A204.1 (cell line): ENCODE measurements around the gene POLR3A.

Experiments used
- FAIRE-seq: peaks from 2 replicates; lab custom pipeline; 2012; peaks lifted over from hg19 to GRCh38; lab: Jason Lieb, UNC

Gene POLR3A

GRCh38 chr10:77977934-77978333 lies 51.4 kb downstream of the POLR3A start:
- FAIRE-seq: no peak

GRCh38 chr10:77977016-77977415 lies 52.3 kb downstream of the POLR3A start:
- FAIRE-seq: no peak

- no peak for FAIRE-seq
These were observed 54.1 kb downstream of the POLR3A start for GRCh38 chr10:77975086-77975666.

GRCh38 chr10:77974396-77975074 lies 54.8 kb downstream of the POLR3A start:
- FAIRE-seq: no peak

GRCh38 chr10:77973276-77973675 lies 56.0 kb downstream of the POLR3A start:
- FAIRE-seq: no peak

GRCh38 chr10:77972148-77972547 lies 57.2 kb downstream of the POLR3A start:
- FAIRE-seq: no peak

- no peak for FAIRE-seq
These were observed 57.5 kb downstream of the POLR3A start for GRCh38 chr10:77971804-77972144.

- no peak for FAIRE-seq
These were observed 58.2 kb downstream of the POLR3A start for GRCh38 chr10:77970869-77971803.

GRCh38 chr10:77969114-77969513 lies 60.2 kb downstream of the POLR3A start:
- FAIRE-seq: no peak

- no peak for FAIRE-seq
These were observed 61.7 kb downstream of the POLR3A start for GRCh38 chr10:77967611-77968022.

GRCh38 chr10:77965294-77965693 lies 64.0 kb downstream of the POLR3A start:
- FAIRE-seq: no peak

GRCh38 chr10:77964811-77965210 lies 64.5 kb downstream of the POLR3A start:
- FAIRE-seq: no peak

GRCh38 chr10:77963901-77964300 lies 65.4 kb downstream of the POLR3A start:
- no peak for FAIRE-seq

- no peak for FAIRE-seq
These were observed 66.8 kb downstream of the POLR3A start for GRCh38 chr10:77962350-77963146.

- no peak for FAIRE-seq
These were observed 67.6 kb downstream of the POLR3A start for GRCh38 chr10:77961668-77962067.

- no peak for FAIRE-seq
These were observed 68.4 kb downstream of the POLR3A start for GRCh38 chr10:77960829-77961329.

GRCh38 chr10:77959887-77960455 lies 69.3 kb downstream of the POLR3A start:
- no peak for FAIRE-seq

GRCh38 chr10:77959384-77959783 lies 69.9 kb downstream of the POLR3A start:
- FAIRE-seq: no peak

- no peak for FAIRE-seq
These were observed 74.2 kb downstream of the POLR3A start for GRCh38 chr10:77955136-77955535.

GRCh38 chr10:77949167-77949566 lies 80.1 kb downstream of the POLR3A start:
- no peak for FAIRE-seq

GRCh38 chr10:77946084-77946483 lies 83.2 kb downstream of the POLR3A start:
- FAIRE-seq: no peak

GRCh38 chr10:77944519-77944918 lies 84.8 kb downstream of the POLR3A start:
- no peak for FAIRE-seq
